Endodermal cell (in vitro differentiated cells): ENCODE measurements around the gene SLIT3. TPM values are rescaled to one million over a fixed set of nuclear protein-coding genes. Genes with fewer than 3 reads are reported as not detected.

Source experiments
- DNase-seq: peaks from one replicate; pipeline ENCODE4 v3.0.0-alpha.2; 2017
- H3K27ac ChIP-seq: 2 replicates; pipeline ENCODE4 v1.5.1; 2013; ENCODE audit warnings: mild to moderate bottlenecking, low read depth, low read length, moderate library complexity
- H3K27me3 ChIP-seq: 2 replicates; pipeline ENCODE4 v1.6.1; 2013; ENCODE audit warnings: mild to moderate bottlenecking, low read length, moderate library complexity; ENCODE audit not compliant: insufficient read depth, control insufficient read depth, poor library complexity, severe bottlenecking
- H3K36me3 ChIP-seq: 2 replicates; pipeline ENCODE4 v1.7.0; 2013; ENCODE audit warnings: mild to moderate bottlenecking, low read length, moderate library complexity; ENCODE audit not compliant: control insufficient read depth, insufficient read depth
- H3K4me1 ChIP-seq: one replicate; pipeline ENCODE4 v1.7.0; 2013; ENCODE audit warnings: low read length; ENCODE audit not compliant: control insufficient read depth, insufficient read depth
- H3K4me3 ChIP-seq: 2 replicates; pipeline ENCODE4 v1.5.1; 2013; ENCODE audit warnings: mild to moderate bottlenecking, low read length, moderate library complexity
- H3K9ac ChIP-seq: 2 replicates; pipeline ENCODE4 v1.6.1; 2013; ENCODE audit warnings: mild to moderate bottlenecking, low read length, moderate library complexity; ENCODE audit not compliant: poor library complexity, severe bottlenecking; ENCODE audit errors: extremely low read depth
- H3K9me3 ChIP-seq: 2 replicates; pipeline ENCODE4 v1.6.1; 2013; ENCODE audit warnings: mild to moderate bottlenecking, low read length, moderate library complexity; ENCODE audit not compliant: control insufficient read depth
- H3K27ac Mint-ChIP-seq: 2 replicates; pipeline ENCODE4 v1.8.0; 2020; ENCODE audit warnings: mixed read lengths
- H3K27me3 Mint-ChIP-seq: 2 replicates; pipeline ENCODE4 v1.8.0; 2021; ENCODE audit warnings: mild to moderate bottlenecking, mixed read lengths; ENCODE audit not compliant: insufficient read depth
- H3K36me3 Mint-ChIP-seq: 2 replicates; pipeline ENCODE4 v1.8.0; 2020; ENCODE audit warnings: low read depth, mixed read lengths
- H3K4me1 Mint-ChIP-seq: 2 replicates; pipeline ENCODE4 v1.8.0; 2020; ENCODE audit warnings: mixed read lengths
- H3K4me3 Mint-ChIP-seq: 2 replicates; pipeline ENCODE4 v1.8.0; 2020; ENCODE audit warnings: mild to moderate bottlenecking, moderate library complexity, mixed read lengths
- H3K9me3 Mint-ChIP-seq: 2 replicates; pipeline ENCODE4 v1.8.0; 2020; ENCODE audit warnings: mild to moderate bottlenecking, mixed read lengths
- WGBS, 2 experiments: methylation state at CpG; one replicate each; pipeline versions ENCODE4 v1.1.5 to v1.1.7; 2013; ENCODE audit warnings: missing lambda C conversion rate in 2 of 2, mixed read lengths in 1 of 2; ENCODE audit not compliant: insufficient coverage in 1 of 2, insufficient read length in 1 of 2; 5-methylcytosine and 5-hydroxymethylcytosine counted together
- total RNA-seq, 2 donors: library from RNA; stranded (reverse); fragmentation: NEBNext Ultra II Directional in 1 of 2; extraction: Animal tissue kit (Norgen Biotek cat#: 25700) in 1 of 2; gene quantifications; 2 replicates in 1 of 2; 3 replicates in 1 of 2; pipeline ENCODE4 v1.2.1, GENCODE V29; 2021
- TF ChIP-seq, protein P1 (sequence below): fragments of 200-600 bp; sonication (generic); conservative IDR thresholded peaks from 2 replicates; pipeline ENCODE4 v1.5.0; 2021; ENCODE audit warnings: antibody characterized with exemption, mild to moderate bottlenecking

The SLIT3 gene
- total RNA-seq, 2 donors from 2014 or later: 2.5 to 3.4 TPM

DNA sequence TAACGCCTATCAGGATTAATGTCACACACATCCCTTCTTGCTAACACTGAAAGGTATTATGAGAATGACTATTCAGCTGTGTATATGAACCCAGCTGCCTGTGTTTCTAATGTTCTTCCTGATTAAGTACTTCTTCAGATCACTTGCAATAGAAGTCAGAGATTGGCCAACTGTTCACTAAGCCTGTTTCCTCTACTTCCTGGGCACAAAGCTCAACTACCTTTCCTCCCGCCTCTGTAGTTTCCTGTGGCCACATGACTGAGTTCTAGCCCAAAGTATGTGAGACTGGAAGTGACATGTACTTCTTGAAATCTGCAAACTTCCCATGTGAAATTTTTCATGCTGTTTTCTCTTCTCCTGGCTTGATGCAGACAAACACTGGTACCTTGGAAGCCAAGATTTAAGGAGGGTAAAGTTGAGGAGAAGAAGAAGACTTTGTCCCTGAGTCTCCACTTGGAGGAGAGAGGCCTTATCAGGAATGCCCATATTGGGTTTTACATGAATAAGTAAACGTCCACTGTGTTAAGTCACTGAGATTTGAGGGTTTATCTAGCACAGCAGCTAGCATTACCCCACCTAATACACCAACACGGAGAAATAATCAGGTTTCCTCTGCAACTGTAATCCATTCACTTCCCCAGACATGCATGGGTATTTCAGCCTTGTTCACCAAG lies 58.6 kb downstream of the SLIT3 start:
- no peaks in the 10 kb centered on the region for H3K27me3 ChIP-seq
- no peaks in the 10 kb centered on the region for H3K4me1 Mint-ChIP-seq
- no peaks in the 10 kb centered on the region for H3K36me3 Mint-ChIP-seq
- H3K4me1 ChIP-seq: no peaks in the 10 kb centered on the region
- DNase-seq: no peak
- peaks cover 2% of the 10 kb centered on the region for H3K9me3 Mint-ChIP-seq
- no peaks in the 10 kb centered on the region for H3K9me3 ChIP-seq
- no peak overlapping the region for H3K27ac ChIP-seq
- 87 to 91% methylated on average over 2 to 4 of the region's 4 CpGs for WGBS, 2 experiments
- no peaks in the 10 kb centered on the region for H3K27me3 Mint-ChIP-seq
- TF ChIP-seq, protein P1, sequence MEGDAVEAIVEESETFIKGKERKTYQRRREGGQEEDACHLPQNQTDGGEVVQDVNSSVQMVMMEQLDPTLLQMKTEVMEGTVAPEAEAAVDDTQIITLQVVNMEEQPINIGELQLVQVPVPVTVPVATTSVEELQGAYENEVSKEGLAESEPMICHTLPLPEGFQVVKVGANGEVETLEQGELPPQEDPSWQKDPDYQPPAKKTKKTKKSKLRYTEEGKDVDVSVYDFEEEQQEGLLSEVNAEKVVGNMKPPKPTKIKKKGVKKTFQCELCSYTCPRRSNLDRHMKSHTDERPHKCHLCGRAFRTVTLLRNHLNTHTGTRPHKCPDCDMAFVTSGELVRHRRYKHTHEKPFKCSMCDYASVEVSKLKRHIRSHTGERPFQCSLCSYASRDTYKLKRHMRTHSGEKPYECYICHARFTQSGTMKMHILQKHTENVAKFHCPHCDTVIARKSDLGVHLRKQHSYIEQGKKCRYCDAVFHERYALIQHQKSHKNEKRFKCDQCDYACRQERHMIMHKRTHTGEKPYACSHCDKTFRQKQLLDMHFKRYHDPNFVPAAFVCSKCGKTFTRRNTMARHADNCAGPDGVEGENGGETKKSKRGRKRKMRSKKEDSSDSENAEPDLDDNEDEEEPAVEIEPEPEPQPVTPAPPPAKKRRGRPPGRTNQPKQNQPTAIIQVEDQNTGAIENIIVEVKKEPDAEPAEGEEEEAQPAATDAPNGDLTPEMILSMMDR: no peak
- H3K4me3 ChIP-seq: no peak overlapping the region
- H3K9ac ChIP-seq: no peak overlapping the region
- H3K36me3 ChIP-seq: no peaks in the 10 kb centered on the region
- H3K27ac Mint-ChIP-seq: no peak overlapping the region
- no peak overlapping the region for H3K4me3 Mint-ChIP-seq

DNA sequence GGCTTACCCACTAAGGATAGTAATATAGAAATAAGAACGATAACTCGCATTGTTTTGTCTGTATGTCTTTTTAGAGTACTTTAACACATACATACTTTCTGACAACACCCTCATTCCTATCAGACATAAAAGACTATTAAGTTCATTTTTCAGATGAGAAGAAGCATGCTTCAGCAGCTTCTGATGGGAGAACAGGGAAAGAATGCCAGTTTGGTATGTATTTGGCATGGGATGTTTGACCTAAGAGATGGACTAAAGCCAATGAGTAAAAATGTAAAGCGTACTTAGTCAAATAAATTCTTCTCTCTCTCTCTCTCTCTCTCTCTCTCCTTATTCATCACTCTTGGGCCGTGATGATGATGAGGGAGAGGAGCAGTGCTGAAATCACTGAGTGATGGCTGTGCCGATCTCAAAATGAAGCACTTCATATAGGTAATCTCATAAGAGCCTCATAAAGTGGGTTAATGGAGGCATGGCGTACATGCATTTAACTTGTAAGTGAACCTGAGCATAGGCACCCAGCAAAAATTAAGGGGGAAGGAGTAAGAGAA lies 71.5 kb downstream of the SLIT3 start:
- Mint-ChIP-seq H3K9me3 (no peaks in the 10 kb centered on the region), H3K4me1 (no peaks in the 10 kb centered on the region), H3K36me3 (no peaks in the 10 kb centered on the region), H3K4me3 (no peak overlapping the region), H3K27me3 (peaks cover 38% of the 10 kb centered on the region), H3K27ac (no peak overlapping the region)
- WGBS, 2 experiments: 97% methylated on average over 4 of the region's 6 CpGs; no CpG with 5 or more reads in 1 of the 2 experiments
- Histone ChIP-seq H3K27ac (no peak overlapping the region), H3K36me3 (no peaks in the 10 kb centered on the region), H3K4me3 (no peak overlapping the region), H3K27me3 (peaks cover 16% of the 10 kb centered on the region), H3K4me1 (no peaks in the 10 kb centered on the region), H3K9ac (no peak overlapping the region), H3K9me3 (no peaks in the 10 kb centered on the region)
- TF ChIP-seq, protein P1: no peak
- DNase-seq: no peak

DNA sequence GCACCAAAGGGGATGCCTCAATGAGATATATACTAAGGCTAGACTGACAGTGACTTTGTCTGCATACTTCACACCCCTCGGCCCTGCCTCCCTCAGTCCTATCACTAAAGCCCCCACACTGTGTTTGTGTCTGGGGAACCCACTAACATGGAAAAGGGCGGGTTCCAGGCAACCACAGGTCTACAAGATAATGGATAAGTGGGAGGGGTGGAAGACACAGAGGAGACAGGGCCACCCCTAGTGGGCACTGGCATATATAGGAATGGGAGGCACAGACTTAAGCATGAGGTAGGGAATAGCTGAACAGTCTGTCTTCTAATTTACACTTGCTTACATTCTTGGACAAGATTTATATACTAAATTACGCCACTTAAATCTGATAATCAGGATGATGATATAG lies 74.0 kb downstream of the SLIT3 start:
- TF ChIP-seq, protein P1: peak; percentile 65
- peaks cover 22% of the 10 kb centered on the region for H3K27me3 ChIP-seq
- H3K9me3 ChIP-seq: no peaks in the 10 kb centered on the region
- Mint-ChIP-seq H3K27me3 (peaks cover 48% of the 10 kb centered on the region), H3K36me3 (no peaks in the 10 kb centered on the region), H3K4me3 (no peak overlapping the region), H3K27ac (no peak overlapping the region), H3K4me1 (peaks cover 15% of the 10 kb centered on the region), H3K9me3 (no peaks in the 10 kb centered on the region)
- no peak overlapping the region for H3K9ac ChIP-seq
- WGBS, 2 experiments: 60 to 83% methylated on average over 1 to 3 of the region's 3 CpGs
- H3K27ac ChIP-seq: no peak overlapping the region
- DNase-seq: no peak
- H3K36me3 ChIP-seq: no peaks in the 10 kb centered on the region
- H3K4me1 ChIP-seq: peaks cover 8% of the 10 kb centered on the region
- no peak overlapping the region for H3K4me3 ChIP-seq
